Ammon's horn (tissue), 1 donor: ENCODE measurements around the gene ATP6V0B.

Source experiments
- DNase-seq: peaks from one replicate; pipeline ENCODE4 v3.0.0-alpha.2; 2016; ENCODE audit warnings: low spot score

Gene ATP6V0B

DNA sequence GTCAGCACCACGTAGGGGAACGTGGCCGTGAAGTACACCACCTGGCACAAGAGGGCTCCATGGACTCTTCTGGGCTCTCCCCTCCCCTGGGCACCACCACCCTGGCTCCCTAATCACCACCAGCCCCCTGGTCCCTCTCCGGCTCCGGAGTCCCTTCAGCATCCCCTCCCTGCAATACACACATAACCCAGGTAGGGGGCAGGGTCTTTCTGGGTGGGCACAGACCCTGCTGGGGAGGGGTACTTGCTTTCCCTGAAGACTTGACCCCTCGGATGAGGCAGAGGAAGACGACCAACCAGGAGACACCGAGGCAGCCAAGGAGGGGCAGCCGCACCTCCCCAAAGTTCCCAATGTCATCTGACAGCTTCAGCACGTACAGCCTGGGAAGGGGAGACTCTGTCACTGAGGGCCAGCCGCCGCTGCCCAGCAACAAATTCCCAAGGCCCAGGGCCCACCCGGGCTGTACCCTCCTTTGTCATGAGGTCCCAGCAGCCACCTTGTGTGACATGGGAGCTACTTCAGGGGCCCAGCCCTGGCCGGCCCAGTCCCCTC, 27.9 kb downstream of the ATP6V0B start:
- DNase-seq = no peak

DNA sequence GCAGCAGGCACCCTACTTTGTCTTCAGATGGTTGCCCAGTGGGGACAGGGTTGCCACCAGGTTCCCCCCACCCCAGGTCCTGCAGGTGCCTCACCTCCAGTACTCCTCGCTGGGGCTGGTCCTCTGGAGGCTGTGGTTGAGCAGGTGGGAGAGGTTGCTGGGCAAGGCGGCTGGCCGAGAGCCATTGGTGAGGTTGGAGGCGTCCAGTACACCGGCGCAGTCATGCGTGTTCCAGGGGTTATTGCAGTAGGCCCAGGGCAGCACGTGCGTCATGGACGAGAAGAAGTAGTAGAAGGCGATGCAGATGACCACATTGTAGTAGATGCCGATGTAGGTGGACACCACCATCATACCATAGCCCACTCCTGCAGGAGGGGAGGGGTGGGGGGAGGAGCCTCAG, 33.5 kb downstream of the ATP6V0B start:
- no peak for DNase-seq

DNA sequence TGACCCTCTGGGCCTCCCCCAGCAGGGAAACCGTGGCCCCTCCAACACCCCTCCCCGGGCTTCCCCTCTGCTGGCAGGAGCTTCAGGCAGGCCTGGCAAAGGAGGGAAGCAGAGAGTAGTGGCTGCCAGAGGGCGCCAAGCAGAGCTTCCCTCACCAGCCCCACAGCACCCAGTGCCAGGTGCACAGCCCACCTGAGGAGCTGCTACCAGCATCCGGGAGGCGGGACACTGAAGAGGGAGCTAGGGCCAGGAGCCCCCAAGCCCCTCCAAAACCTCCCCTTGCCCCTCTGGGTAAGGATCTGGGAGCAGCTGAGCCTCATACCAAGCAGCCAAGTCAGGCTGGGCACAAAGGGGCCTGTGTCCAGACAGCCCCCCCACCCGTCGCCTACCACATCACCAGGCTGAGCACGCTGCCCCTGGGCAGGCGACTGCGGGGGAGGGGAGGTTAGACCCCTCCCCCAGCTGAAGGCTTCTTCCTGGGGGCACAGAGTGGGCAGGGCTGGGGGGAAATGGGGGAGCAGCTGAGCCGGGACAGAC, 36.2 kb downstream of the ATP6V0B start:
- peak; percentile 93 for DNase-seq

DNA sequence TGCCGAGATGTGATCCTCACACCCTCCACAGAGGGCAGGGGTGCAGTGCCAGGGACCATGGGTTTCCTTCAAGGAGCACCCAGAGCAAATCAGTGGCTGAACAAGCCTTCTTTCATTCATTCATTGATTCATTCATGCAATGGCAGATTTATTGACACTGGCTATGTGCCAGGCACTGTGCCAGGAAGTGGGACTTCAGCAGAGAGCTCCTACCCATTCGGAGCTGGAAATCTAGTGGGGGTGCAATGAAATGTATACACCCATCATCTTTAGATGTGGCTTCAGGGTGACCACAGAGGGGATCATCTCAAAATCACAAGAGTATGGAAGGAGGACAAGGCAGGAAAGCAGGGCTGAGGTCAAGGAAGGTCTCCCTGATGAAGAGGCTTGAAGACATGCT, 37.6 kb downstream of the ATP6V0B start:
- no peak for DNase-seq

- DNase-seq = peak; percentile 81
Measured at GRCh38 chr1:44012941-44013609, 38.3 kb downstream of the ATP6V0B start.

- DNase-seq = peak; percentile 52
Measured at GRCh38 chr1:44013949-44014348, 39.2 kb downstream of the ATP6V0B start.

GRCh38 chr1:44014365-44015104, 39.8 kb downstream of the ATP6V0B start:
- no peak for DNase-seq

DNA sequence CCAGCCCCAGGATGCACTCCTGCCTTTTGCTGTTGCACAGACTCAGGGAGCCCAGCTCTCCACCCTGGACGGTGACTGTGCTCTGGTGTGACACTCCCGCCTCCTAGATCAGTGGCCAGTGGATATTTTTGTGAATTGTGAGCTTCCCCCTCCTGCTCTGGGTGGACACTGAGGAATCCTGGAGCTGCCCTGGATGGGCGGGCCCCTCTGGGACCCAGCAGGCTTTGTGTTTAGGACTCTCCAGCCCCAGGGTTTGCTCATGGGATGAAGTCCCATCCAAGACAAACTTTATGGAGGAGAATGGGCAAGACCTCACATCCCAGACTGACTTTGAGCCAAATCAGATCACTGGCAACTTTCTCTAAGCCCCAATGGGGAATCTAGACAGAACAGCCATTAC, 40.4 kb downstream of the ATP6V0B start:
- DNase-seq = no peak

DNA sequence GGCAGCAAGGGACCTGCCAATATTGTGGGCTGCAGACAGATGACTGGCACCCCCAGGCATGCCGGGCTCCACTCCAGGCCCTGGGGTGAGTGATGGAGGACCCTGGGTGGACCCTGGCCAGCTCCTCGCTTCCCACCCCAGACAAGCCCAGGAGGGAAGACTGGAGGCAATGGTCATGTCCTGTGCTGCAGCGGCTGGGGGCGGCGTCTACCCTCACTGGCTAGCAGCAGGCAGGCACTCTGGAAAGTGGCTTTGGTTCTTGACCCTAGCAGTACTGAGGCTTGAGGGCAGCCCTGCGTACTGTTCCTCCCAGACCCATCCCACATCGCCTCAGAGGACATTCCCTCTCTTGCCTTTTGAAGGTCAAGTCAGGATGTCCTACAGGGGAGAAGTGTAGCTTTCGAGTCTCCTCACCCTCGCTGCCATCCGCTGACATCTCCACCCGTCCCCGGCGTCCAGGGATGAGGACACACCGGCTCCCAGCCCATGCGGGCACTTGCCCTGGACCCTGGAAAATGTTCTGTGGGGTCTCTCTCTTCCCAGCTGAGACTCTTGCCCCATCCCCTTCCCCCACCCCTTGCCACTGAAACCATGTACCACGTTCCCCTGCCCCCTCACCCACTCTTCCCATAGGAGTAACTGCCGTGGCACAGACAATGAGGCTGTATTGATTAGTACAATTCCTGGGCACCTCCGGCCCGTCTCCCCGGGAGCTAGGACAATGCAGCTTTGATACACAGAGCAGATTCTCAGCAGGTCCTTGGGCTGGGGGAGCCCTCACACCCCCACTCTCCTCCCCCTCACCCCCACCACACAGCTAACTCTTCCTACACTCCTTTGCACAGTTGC, 41.5 kb downstream of the ATP6V0B start:
- DNase-seq = peak; percentile 59

GRCh38 chr1:44016890-44017400, 42.2 kb downstream of the ATP6V0B start:
- peak; percentile 55 for DNase-seq

DNA sequence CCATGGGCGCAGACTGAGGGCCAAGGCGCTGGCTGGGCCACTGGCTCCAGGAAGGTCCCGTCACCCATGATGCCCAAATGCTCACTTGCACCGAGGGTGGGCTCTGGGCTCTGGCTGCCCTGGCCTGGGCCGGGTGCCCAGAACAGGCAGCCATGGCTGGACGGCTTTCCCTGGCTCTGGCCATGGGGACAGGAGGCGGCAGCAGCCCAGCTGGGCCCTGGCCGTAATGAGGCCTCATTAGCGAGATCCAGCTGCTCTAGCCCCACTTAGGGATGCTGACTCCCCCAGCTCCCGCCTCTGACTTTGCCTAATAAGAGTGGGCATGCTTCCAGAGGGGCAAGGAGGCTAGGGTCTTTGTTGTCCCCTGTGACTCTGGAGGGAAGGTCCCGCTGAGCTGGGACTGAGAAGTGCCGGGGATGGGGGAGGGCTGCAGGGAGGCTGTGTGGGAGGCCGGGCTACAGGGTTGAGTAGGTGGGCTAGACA, 44.7 kb downstream of the ATP6V0B start:
- peak; percentile 79 for DNase-seq

GRCh38 chr1:44020464-44020863, 45.7 kb downstream of the ATP6V0B start:
- no peak for DNase-seq

GRCh38 chr1:44021156-44021555, 46.4 kb downstream of the ATP6V0B start:
- peak; percentile 61 for DNase-seq

GRCh38 chr1:44021581-44022321, 47.0 kb downstream of the ATP6V0B start:
- DNase-seq = no peak

GRCh38 chr1:44024031-44024902, 49.5 kb downstream of the ATP6V0B start:
- DNase-seq = no peak

GRCh38 chr1:44024903-44025525, 50.3 kb downstream of the ATP6V0B start:
- no peak for DNase-seq

DNA sequence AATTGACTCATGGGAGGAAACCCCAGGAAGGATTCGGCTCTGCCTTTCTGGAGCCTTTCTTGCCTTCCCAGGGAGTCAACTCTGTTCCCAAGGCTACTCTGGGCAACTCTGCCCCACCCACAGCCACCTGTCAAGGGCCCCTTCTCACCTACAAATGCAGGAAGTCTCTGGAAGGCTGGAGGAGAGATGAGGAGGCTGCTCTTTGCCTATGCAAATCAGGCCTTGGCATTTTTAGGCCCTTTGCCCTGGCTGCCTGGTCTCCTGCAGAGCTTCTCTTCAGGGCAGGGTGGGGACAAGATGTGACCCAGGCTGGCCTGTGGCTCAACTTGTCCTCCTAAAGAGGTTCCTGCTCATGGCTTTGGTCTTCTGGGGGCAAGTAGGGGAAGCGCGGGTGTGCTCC, 51.1 kb downstream of the ATP6V0B start:
- no peak for DNase-seq

GRCh38 chr1:44027320-44027719, 52.6 kb downstream of the ATP6V0B start:
- no peak for DNase-seq
